Activated naive CD4-positive, alpha-beta T cell treated with anti-CD3 and anti-CD28 coated beads, Interleukin-2, amount 50 U/mL, for 24 hours (primary cell): ENCODE measurements around the gene MAP7D2.

ENCODE experiments used
- H3K27ac Mint-ChIP-seq: one replicate; pipeline ENCODE4 v1.8.0; 2021; ENCODE audit warnings: mild to moderate bottlenecking, mixed read lengths
- H3K27me3 Mint-ChIP-seq: one replicate; pipeline ENCODE4 v1.8.0; 2021; ENCODE audit warnings: mixed read lengths
- H3K36me3 Mint-ChIP-seq: one replicate; pipeline ENCODE4 v1.8.0; 2021; ENCODE audit warnings: mixed read lengths
- H3K4me1 Mint-ChIP-seq: one replicate; pipeline ENCODE4 v1.8.0; 2021; ENCODE audit warnings: mixed read lengths
- H3K4me3 Mint-ChIP-seq: one replicate; pipeline ENCODE4 v1.8.0; 2021; ENCODE audit warnings: mild to moderate bottlenecking, mixed read lengths
- H3K9me3 Mint-ChIP-seq: one replicate; pipeline ENCODE4 v1.8.0; 2021; ENCODE audit warnings: mixed read lengths

Gene MAP7D2

GRCh38 chrX:19981947-19982346 is 134.8 kb downstream of the MAP7D2 start:
- H3K27me3 Mint-ChIP-seq, result no peaks in the 10 kb centered on the region
- H3K36me3 Mint-ChIP-seq, result peaks cover 12% of the 10 kb centered on the region
- H3K27ac Mint-ChIP-seq, result no peak overlapping the region

GRCh38 chrX:19975845-19976244 is 140.9 kb downstream of the MAP7D2 start:
- Mint-ChIP-seq H3K27ac (no peak overlapping the region), H3K9me3 (peaks cover 5% of the 10 kb centered on the region), H3K4me1 (peaks cover 31% of the 10 kb centered on the region), H3K36me3 (peaks cover 16% of the 10 kb centered on the region), H3K4me3 (no peak overlapping the region), H3K27me3 (no peaks in the 10 kb centered on the region)

More at GRCh38 chrX:19981947-19982346, 134.8 kb downstream of the MAP7D2 start:
- peaks cover 25% of the 10 kb centered on the region for H3K4me1 Mint-ChIP-seq
- H3K4me3 Mint-ChIP-seq, result no peak overlapping the region
- peaks cover 5% of the 10 kb centered on the region for H3K9me3 Mint-ChIP-seq

- Mint-ChIP-seq H3K36me3 (peaks cover 15% of the 10 kb centered on the region), H3K27ac (no peak overlapping the region), H3K4me3 (no peak overlapping the region), H3K9me3 (peaks cover under 1% of the 10 kb centered on the region), H3K27me3 (no peaks in the 10 kb centered on the region), H3K4me1 (peaks cover 32% of the 10 kb centered on the region)
These were observed 143.7 kb downstream of the MAP7D2 start for GRCh38 chrX:19972984-19973383.

GRCh38 chrX:19968276-19968675 is 148.4 kb downstream of the MAP7D2 start:
- Mint-ChIP-seq H3K4me3 (no peak overlapping the region), H3K36me3 (peaks cover 10% of the 10 kb centered on the region), H3K27ac (no peak overlapping the region), H3K4me1 (peaks cover 21% of the 10 kb centered on the region), H3K9me3 (no peaks in the 10 kb centered on the region), H3K27me3 (no peaks in the 10 kb centered on the region)

GRCh38 chrX:19966056-19966455 is 150.7 kb downstream of the MAP7D2 start:
- Mint-ChIP-seq H3K27me3 (no peaks in the 10 kb centered on the region), H3K9me3 (no peaks in the 10 kb centered on the region), H3K4me1 (peaks cover 17% of the 10 kb centered on the region), H3K27ac (no peak overlapping the region), H3K36me3 (peaks cover 10% of the 10 kb centered on the region), H3K4me3 (no peak overlapping the region)

GRCh38 chrX:19964017-19964710 is 152.5 kb downstream of the MAP7D2 start:
- Mint-ChIP-seq H3K27me3 (no peaks in the 10 kb centered on the region), H3K4me1 (peaks cover 16% of the 10 kb centered on the region), H3K4me3 (no peak overlapping the region), H3K9me3 (no peaks in the 10 kb centered on the region), H3K27ac (no peak overlapping the region), H3K36me3 (peaks cover 9% of the 10 kb centered on the region)

GRCh38 chrX:19960913-19961312 is 155.8 kb downstream of the MAP7D2 start:
- Mint-ChIP-seq H3K27me3 (no peaks in the 10 kb centered on the region), H3K36me3 (peaks cover 5% of the 10 kb centered on the region), H3K27ac (peak overlapping the region; percentile 3), H3K9me3 (no peaks in the 10 kb centered on the region), H3K4me3 (no peak overlapping the region), H3K4me1 (peaks cover 12% of the 10 kb centered on the region)

GRCh38 chrX:19958552-19959486 is 157.9 kb downstream of the MAP7D2 start:
- Mint-ChIP-seq H3K4me1 (peaks cover 6% of the 10 kb centered on the region), H3K27me3 (no peaks in the 10 kb centered on the region), H3K27ac (no peak overlapping the region), H3K4me3 (no peak overlapping the region), H3K36me3 (peaks cover 5% of the 10 kb centered on the region), H3K9me3 (no peaks in the 10 kb centered on the region)

GRCh38 chrX:19956923-19957322 is 159.8 kb downstream of the MAP7D2 start:
- Mint-ChIP-seq H3K36me3 (peaks cover 5% of the 10 kb centered on the region), H3K4me1 (peaks cover 10% of the 10 kb centered on the region), H3K27ac (no peak overlapping the region), H3K9me3 (no peaks in the 10 kb centered on the region), H3K4me3 (no peak overlapping the region), H3K27me3 (no peaks in the 10 kb centered on the region)
